IMR-90 (cell line): ENCODE results near the gene NCBP2L. TPM values are rescaled to one million over a fixed set of nuclear protein-coding genes. Genes with fewer than 3 reads are reported as not detected.

ENCODE experiments used
- ATAC-seq: fragments of 200-7000 bp; cut with Tn5 transposase; 2 replicates; pipeline ENCODE4 v1.9.1; 2020; ENCODE audit warnings: low read depth, mild to moderate bottlenecking, moderate library complexity
- BruUV-seq: library from RNA; stranded (reverse); fragments of 400-500 nt; replicated peaks from 2 replicates; lab custom pipeline; 2021; lab: Mats Ljungman, UMichigan
- CTCF ChIA-PET: fragments of 300-600 bp; formaldehyde crosslinking; extraction: SDS; loops from one replicate; lab custom pipeline; 2021; ENCODE audit warnings: antibody characterized with exemption; lab: Yijun Ruan, JAX
- POLR2A ChIA-PET: fragments of 300-600 bp; sonication (Branson Sonifier 250); formaldehyde crosslinking; loops from one replicate; lab custom pipeline; 2022; ENCODE audit warnings: antibody characterized with exemption; ENCODE audit not compliant: unreplicated experiment; lab: Charles Lee
- DNase-seq: peaks from one replicate; pipeline ENCODE4 v3.0.0; 2013
- H2AFZ ChIP-seq: replicated peaks from 2 replicates; pipeline ENCODE3; 2013; ENCODE audit warnings: low read length, mild to moderate bottlenecking; ENCODE audit not compliant: poor library complexity
- H2AK5ac ChIP-seq: 2 replicates; pipeline ENCODE4 v1.6.1; 2013; ENCODE audit warnings: low read depth, low read length, inconsistent platforms
- H2AK9ac ChIP-seq: replicated peaks from 2 replicates; pipeline ENCODE3; 2013; ENCODE audit warnings: mild to moderate bottlenecking, low read depth, low read length, moderate library complexity; ENCODE audit not compliant: poor library complexity
- H2BK120ac ChIP-seq: 2 replicates; pipeline ENCODE4 v1.6.1; 2013; ENCODE audit warnings: low read depth, low read length, inconsistent platforms
- H2BK15ac ChIP-seq: 3 replicates; pipeline ENCODE4 v1.6.1; 2013; ENCODE audit warnings: low read depth, low read length, inconsistent platforms
- H2BK20ac ChIP-seq: 2 replicates; pipeline ENCODE4 v1.6.1; 2013; ENCODE audit warnings: low read depth, mild to moderate bottlenecking, inconsistent platforms, low read length, moderate library complexity
- H2BK5ac ChIP-seq: 2 replicates; pipeline ENCODE4 v1.6.1; 2013; ENCODE audit warnings: mild to moderate bottlenecking, low read depth, low read length, inconsistent platforms; ENCODE audit not compliant: poor library complexity, severe bottlenecking
- H3K14ac ChIP-seq: replicated peaks from 2 replicates; pipeline ENCODE4 v1.6.1; 2013; ENCODE audit warnings: low read depth, low read length, inconsistent platforms
- H3K18ac ChIP-seq: 2 replicates; pipeline ENCODE4 v1.6.1; 2013; ENCODE audit warnings: low read depth, low read length, control low read depth
- H3K23ac ChIP-seq: 2 replicates; pipeline ENCODE4 v1.6.1; 2013; ENCODE audit warnings: low read depth, low read length, inconsistent platforms
- H3K27ac ChIP-seq: 2 replicates; pipeline ENCODE4 v1.5.1; 2013; ENCODE audit warnings: mild to moderate bottlenecking, control low read depth, low read length; ENCODE audit not compliant: insufficient read depth
- H3K27me3 ChIP-seq: 2 replicates; pipeline ENCODE4 v1.6.1; 2013; ENCODE audit warnings: low read length; ENCODE audit not compliant: control insufficient read depth, insufficient read depth
- H3K36me3 ChIP-seq: 2 replicates; pipeline ENCODE4 v1.6.1; 2013; ENCODE audit warnings: low read length, mixed read lengths; ENCODE audit not compliant: control insufficient read depth, insufficient read depth
- H3K4ac ChIP-seq: 2 replicates; pipeline ENCODE4 v1.6.1; 2013; ENCODE audit warnings: low read depth, low read length, inconsistent platforms
- H3K4me1 ChIP-seq: 2 replicates; pipeline ENCODE4 v1.6.1; 2013; ENCODE audit warnings: low read length, mixed read lengths; ENCODE audit not compliant: control insufficient read depth, insufficient read depth
- H3K4me2 ChIP-seq: 2 replicates; pipeline ENCODE4 v1.6.1; 2013; ENCODE audit warnings: low read depth, mild to moderate bottlenecking, control low read depth, low read length, moderate library complexity
- H3K4me3 ChIP-seq: 2 replicates; pipeline ENCODE4 v1.5.1; 2013; ENCODE audit warnings: low read depth, mild to moderate bottlenecking, control low read depth, low read length, moderate library complexity; ENCODE audit not compliant: insufficient read depth
- H3K56ac ChIP-seq: 2 replicates; pipeline ENCODE4 v1.6.1; 2013; ENCODE audit warnings: low read length, inconsistent platforms; ENCODE audit not compliant: insufficient read depth; ENCODE audit errors: extremely low read depth
- H3K79me1 ChIP-seq, 2 experiments: 2 replicates each; pipeline ENCODE4 v1.6.1; 2013; ENCODE audit warnings: low read length in 2 of 2, inconsistent platforms in 1 of 2, low read depth in 1 of 2
- H3K9ac ChIP-seq: 2 replicates; pipeline ENCODE4 v1.6.1; 2013; ENCODE audit warnings: low read depth, low read length, control low read depth
- H3K9me1 ChIP-seq: 2 replicates; pipeline ENCODE4 v1.6.1; 2013; ENCODE audit warnings: low read length, inconsistent platforms; ENCODE audit not compliant: insufficient read depth
- H3K9me3 ChIP-seq: 2 replicates; pipeline ENCODE4 v1.6.1; 2013; ENCODE audit warnings: low read length; ENCODE audit not compliant: control insufficient read depth, insufficient read depth
- H4K20me1 ChIP-seq: 2 replicates; pipeline ENCODE4 v1.6.1; 2013; ENCODE audit warnings: low read length, inconsistent platforms; ENCODE audit not compliant: insufficient read depth
- H4K5ac ChIP-seq: 2 replicates; pipeline ENCODE4 v1.6.1; 2013; ENCODE audit warnings: mild to moderate bottlenecking, low read depth, low read length, control low read depth
- H4K8ac ChIP-seq, 2 experiments: 2 replicates each; pipeline ENCODE4 v1.6.1; 2013; ENCODE audit warnings: low read depth in 2 of 2, low read length in 2 of 2, control low read depth in 1 of 2, inconsistent platforms in 1 of 2
- H4K91ac ChIP-seq: 2 replicates; pipeline ENCODE4 v1.6.1; 2013; ENCODE audit warnings: low read depth, low read length, inconsistent platforms; ENCODE audit not compliant: insufficient read depth
- BHLHE40 ChIP-seq: fragments of 150-350 bp; IDR thresholded peaks from 2 replicates; pipeline ENCODE4 v1.6.1; 2016; ENCODE audit warnings: mild to moderate bottlenecking, low read depth, low read length
- CEBPB ChIP-seq: IDR thresholded peaks from 2 replicates; pipeline ENCODE4 v1.6.1; 2012; ENCODE audit warnings: low read depth, low read length, improper control_type of control experiment
- CHD1 ChIP-seq: IDR thresholded peaks from 2 replicates; pipeline ENCODE4 v1.6.1; 2012; ENCODE audit warnings: low read depth, low read length, improper control_type of control experiment
- FOS ChIP-seq: fragments of 150-350 bp; IDR thresholded peaks from 2 replicates; pipeline ENCODE4 v1.6.1; 2016; ENCODE audit warnings: low read depth, low read length
- MAFK ChIP-seq: IDR thresholded peaks from 2 replicates; pipeline ENCODE4 v1.6.1; 2012; ENCODE audit warnings: low read depth, low read length, improper control_type of control experiment
- MAZ ChIP-seq: IDR thresholded peaks from 2 replicates; pipeline ENCODE4 v1.6.1; 2012; ENCODE audit warnings: low read depth, mild to moderate bottlenecking, low read length, improper control_type of control experiment, moderate library complexity, borderline replicate concordance
- MXI1 ChIP-seq: IDR thresholded peaks from 2 replicates; pipeline ENCODE4 v1.6.1; 2012; ENCODE audit warnings: low read depth, mild to moderate bottlenecking, low read length, moderate library complexity, borderline replicate concordance
- NFE2L2 ChIP-seq: fragments of 150-350 bp; IDR thresholded peaks from 2 replicates; pipeline ENCODE4 v1.6.1; 2016; ENCODE audit warnings: low read depth, mild to moderate bottlenecking, low read length
- POLR2A ChIP-seq: IDR thresholded peaks from 2 replicates; pipeline ENCODE4 v1.6.1; 2012; ENCODE audit warnings: mild to moderate bottlenecking, low read depth, low read length
- RAD21 ChIP-seq: IDR thresholded peaks from 2 replicates; pipeline ENCODE4 v1.6.1; 2012; ENCODE audit warnings: low read length, improper control_type of control experiment
- RCOR1 ChIP-seq: IDR thresholded peaks from 2 replicates; pipeline ENCODE4 v1.6.1; 2012; ENCODE audit warnings: mild to moderate bottlenecking, low read length, improper control_type of control experiment; ENCODE audit not compliant: insufficient replicate concordance
- RFX5 ChIP-seq: IDR thresholded peaks from 2 replicates; pipeline ENCODE4 v1.8.0; 2012; ENCODE audit warnings: low read depth, mild to moderate bottlenecking, low read length, moderate library complexity
- SMC3 ChIP-seq: fragments of 150-350 bp; IDR thresholded peaks from 2 replicates; pipeline ENCODE4 v1.6.1; 2016; ENCODE audit warnings: low read depth, mild to moderate bottlenecking, antibody characterized with exemption, low read length, moderate library complexity
- WGBS, 2 experiments: methylation state at CpG; one replicate each; pipeline versions ENCODE4 v1.1.5 to v1.1.7; 2013; ENCODE audit warnings: missing lambda C conversion rate in 2 of 2; ENCODE audit not compliant: insufficient read length in 1 of 2; ENCODE audit errors: extremely low coverage in 2 of 2; 5-methylcytosine and 5-hydroxymethylcytosine counted together
- dilution Hi-C: fragments of 300-500 bp; cut with HindIII; formaldehyde crosslinking; loops from one replicate; pipeline ENCODE4 v1.14.3; 2018; ENCODE audit warnings: low sequenced_read_pairs; ENCODE audit not compliant: unreplicated experiment
- in situ Hi-C: fragments of 300-500 bp; cut with MboI; formaldehyde crosslinking; loops from 3 replicates; pipeline ENCODE4 v1.14.3; 2019; ENCODE audit warnings: low sequenced_read_pairs, inconsistent platforms, mixed read lengths
- intact Hi-C: fragments of 100-400 bp; cut with micrococcal nuclease; formaldehyde crosslinking; loops from 2 replicates; pipeline ENCODE4 v1.10.0; 2022
- polyA plus RNA-seq, 3 experiments: library from polyadenylated mRNA; depleted of rRNA; stranded (reverse); fragments of >200 nt; gene quantifications; 2 replicates each; pipeline ENCODE4 v1.2.3, GENCODE V29; 2012; ENCODE audit warnings: low replicate concordance in 1 of 3
- total RNA-seq: library from RNA; depleted of rRNA; stranded (reverse); fragments of >200 nt; gene quantifications from 2 replicates; pipeline ENCODE4 v1.2.3, GENCODE V29; 2012
- TF ChIP-seq, protein P1 (sequence below): conservative IDR thresholded peaks from 2 replicates; pipeline ENCODE4 v1.5.1; 2012; ENCODE audit warnings: mild to moderate bottlenecking, low read depth, low read length, improper control_type of control experiment
- TF ChIP-seq, protein P2 (sequence below): fragments of 150-350 bp; IDR thresholded peaks from 2 replicates; pipeline ENCODE4 v1.6.1; 2017; ENCODE audit warnings: mild to moderate bottlenecking, antibody characterized with exemption, low read length, low read depth
- TF ChIP-seq, protein P3 (sequence below): fragments of 150-350 bp; IDR thresholded peaks from 2 replicates; pipeline ENCODE4 v1.6.1; 2016; ENCODE audit warnings: low read depth, mild to moderate bottlenecking, low read length, moderate library complexity, borderline replicate concordance

Gene NCBP2L
- total and polyA plus RNA-seq, 2 of the 4 experiments (the other 2 are of a cell fraction): not detected

DNA sequence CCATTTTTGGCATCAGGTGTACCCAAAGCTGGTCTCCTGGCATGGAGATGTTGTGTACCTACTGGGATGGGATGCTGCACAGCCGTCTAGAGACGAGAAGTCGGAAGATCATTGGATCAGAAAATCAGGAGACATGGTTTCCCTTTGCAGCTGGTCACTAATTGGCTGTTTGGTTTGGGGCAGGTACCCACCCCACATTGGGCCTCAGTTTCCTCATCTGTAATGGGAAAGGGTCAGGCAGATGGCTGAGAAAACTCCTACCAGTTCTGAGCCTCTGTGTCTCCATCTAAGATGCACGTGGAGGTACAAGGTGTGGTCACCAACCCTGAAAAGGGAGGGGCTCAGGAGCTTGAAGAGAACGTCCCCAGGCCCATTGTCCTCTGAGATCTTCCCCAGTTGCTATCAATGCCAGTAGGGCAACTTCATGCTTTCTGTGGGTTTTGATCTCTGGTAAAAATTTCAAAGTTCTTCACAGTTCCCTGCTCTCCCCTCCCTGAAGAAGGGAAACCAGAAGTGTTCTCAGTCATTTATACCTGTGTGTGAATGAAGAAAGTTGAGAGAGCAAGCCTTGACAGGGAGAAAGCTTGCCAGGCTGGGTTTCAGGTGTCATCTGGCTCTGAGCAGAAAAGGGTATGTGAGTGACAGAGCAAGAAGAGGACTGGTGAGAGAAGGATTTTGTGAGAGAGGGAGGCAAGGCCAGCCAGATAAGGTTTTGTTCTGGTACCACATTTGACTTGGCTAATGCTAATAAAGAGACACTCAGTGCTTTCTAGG lies 17.0 kb upstream of the NCBP2L start:
- no peak overlapping the region for H2BK120ac ChIP-seq
- no peak overlapping the region for H4K91ac ChIP-seq
- H3K14ac ChIP-seq: no peak overlapping the region
- H2AK9ac ChIP-seq: no peak overlapping the region
- H3K36me3 ChIP-seq: no peaks in the 10 kb centered on the region
- no peaks in the 10 kb centered on the region for H3K4me1 ChIP-seq
- no CpG with 5 or more reads among the region's 5 CpGs for WGBS, 2 experiments
- H2AK5ac ChIP-seq: no peak overlapping the region
- H2BK15ac ChIP-seq: no peak overlapping the region
- intact Hi-C loops (no loop called here), in situ Hi-C loops (no loop called here), dilution Hi-C loops (no loop called here)
- no peak overlapping the region for H2BK20ac ChIP-seq
- ATAC-seq (no peak), DNase-seq (no peak)
- H3K18ac ChIP-seq: no peak overlapping the region
- H3K23ac ChIP-seq: no peak overlapping the region
- CTCF ChIA-PET: no interaction called here
- H4K20me1 ChIP-seq: no peaks in the 10 kb centered on the region
- no peak overlapping the region for H3K27ac ChIP-seq
- no peak for TF ChIP-seq CEBPB
- no peak for TF ChIP-seq NFE2L2
- TF ChIP-seq, protein P1, sequence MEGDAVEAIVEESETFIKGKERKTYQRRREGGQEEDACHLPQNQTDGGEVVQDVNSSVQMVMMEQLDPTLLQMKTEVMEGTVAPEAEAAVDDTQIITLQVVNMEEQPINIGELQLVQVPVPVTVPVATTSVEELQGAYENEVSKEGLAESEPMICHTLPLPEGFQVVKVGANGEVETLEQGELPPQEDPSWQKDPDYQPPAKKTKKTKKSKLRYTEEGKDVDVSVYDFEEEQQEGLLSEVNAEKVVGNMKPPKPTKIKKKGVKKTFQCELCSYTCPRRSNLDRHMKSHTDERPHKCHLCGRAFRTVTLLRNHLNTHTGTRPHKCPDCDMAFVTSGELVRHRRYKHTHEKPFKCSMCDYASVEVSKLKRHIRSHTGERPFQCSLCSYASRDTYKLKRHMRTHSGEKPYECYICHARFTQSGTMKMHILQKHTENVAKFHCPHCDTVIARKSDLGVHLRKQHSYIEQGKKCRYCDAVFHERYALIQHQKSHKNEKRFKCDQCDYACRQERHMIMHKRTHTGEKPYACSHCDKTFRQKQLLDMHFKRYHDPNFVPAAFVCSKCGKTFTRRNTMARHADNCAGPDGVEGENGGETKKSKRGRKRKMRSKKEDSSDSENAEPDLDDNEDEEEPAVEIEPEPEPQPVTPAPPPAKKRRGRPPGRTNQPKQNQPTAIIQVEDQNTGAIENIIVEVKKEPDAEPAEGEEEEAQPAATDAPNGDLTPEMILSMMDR: no peak
- no peak for TF ChIP-seq SMC3
- TF ChIP-seq, protein P2, sequence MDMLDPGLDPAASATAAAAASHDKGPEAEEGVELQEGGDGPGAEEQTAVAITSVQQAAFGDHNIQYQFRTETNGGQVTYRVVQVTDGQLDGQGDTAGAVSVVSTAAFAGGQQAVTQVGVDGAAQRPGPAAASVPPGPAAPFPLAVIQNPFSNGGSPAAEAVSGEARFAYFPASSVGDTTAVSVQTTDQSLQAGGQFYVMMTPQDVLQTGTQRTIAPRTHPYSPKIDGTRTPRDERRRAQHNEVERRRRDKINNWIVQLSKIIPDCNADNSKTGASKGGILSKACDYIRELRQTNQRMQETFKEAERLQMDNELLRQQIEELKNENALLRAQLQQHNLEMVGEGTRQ: no peak
- no peak for TF ChIP-seq RFX5
- TF ChIP-seq MAZ: no peak
- TF ChIP-seq CHD1: no peak
- TF ChIP-seq MAFK: no peak
- no peak for TF ChIP-seq POLR2A
- no peak for TF ChIP-seq RCOR1
- TF ChIP-seq MXI1: no peak
- TF ChIP-seq, protein P3, sequence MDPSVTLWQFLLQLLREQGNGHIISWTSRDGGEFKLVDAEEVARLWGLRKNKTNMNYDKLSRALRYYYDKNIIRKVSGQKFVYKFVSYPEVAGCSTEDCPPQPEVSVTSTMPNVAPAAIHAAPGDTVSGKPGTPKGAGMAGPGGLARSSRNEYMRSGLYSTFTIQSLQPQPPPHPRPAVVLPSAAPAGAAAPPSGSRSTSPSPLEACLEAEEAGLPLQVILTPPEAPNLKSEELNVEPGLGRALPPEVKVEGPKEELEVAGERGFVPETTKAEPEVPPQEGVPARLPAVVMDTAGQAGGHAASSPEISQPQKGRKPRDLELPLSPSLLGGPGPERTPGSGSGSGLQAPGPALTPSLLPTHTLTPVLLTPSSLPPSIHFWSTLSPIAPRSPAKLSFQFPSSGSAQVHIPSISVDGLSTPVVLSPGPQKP: no peak
- no peak for TF ChIP-seq BHLHE40
- TF ChIP-seq FOS: no peak
- no peak for TF ChIP-seq RAD21
- no peak overlapping the region for H3K4me2 ChIP-seq
- no peak overlapping the region for H4K5ac ChIP-seq
- H3K79me1 ChIP-seq: no peaks in the 10 kb centered on the region
- H4K8ac ChIP-seq: no peak overlapping the region
- peaks cover 62% of the 10 kb centered on the region for H3K27me3 ChIP-seq
- no peak overlapping the region for H3K4me3 ChIP-seq
- no peaks in the 10 kb centered on the region for H3K9me3 ChIP-seq
- no peak overlapping the region for H2BK5ac ChIP-seq
- POLR2A ChIA-PET: no interaction called here
- H3K4ac ChIP-seq: no peak overlapping the region
- no peaks in the 10 kb centered on the region for H3K9me1 ChIP-seq
- no TSS peak for BruUV-seq
- no peak overlapping the region for H3K9ac ChIP-seq
- H3K56ac ChIP-seq: no peak overlapping the region
- H2AFZ ChIP-seq: no peak overlapping the region
